ENCODE data around the gene BROX.
"Not testable (repeated sequence)": the region's sequence is repeated elsewhere in the genome, so short reads cannot be mapped to it uniquely, and the experiment has no call there.

DNA sequence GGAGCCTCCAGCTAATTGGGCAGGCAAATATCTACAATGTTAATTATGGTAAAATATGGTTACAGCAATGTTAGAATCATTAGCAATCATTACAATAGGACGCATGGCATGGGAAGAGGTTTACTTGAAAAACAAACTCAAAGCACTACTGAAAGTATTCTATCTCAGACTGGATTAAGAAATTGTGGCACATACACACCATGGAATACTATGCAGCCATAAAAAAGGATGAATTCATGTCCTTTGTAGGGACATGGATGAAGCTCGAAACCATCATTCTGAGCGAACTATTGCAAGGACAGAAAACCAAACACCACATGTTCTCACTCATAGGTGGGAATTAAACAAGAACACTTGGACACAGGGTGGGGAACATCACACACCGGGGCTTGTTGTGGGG, 49.8 kb downstream of the BROX start:
- not testable (repeated sequence) for TF ChIP-seq CTCF, POLR2A (IDR thresholded peaks at IDR 0.05)

Measured in lower leg skin (tissue), 3 donors.